Stimulated activated CD8-positive, alpha-beta memory T cell treated with anti-CD3 and anti-CD28 coated beads, Interleukin-12 subunit alpha, Interleukin-12 subunit beta, amount 100 ng/mL, for 24 hours (primary cell): ENCODE measurements around the gene CAB39.
"Not testable (repeated sequence)": the region's sequence is repeated elsewhere in the genome, so short reads cannot be mapped to it uniquely, and the experiment has no call there.

Experiments used
- DNase-seq: peaks from one replicate; pipeline ENCODE4 v3.0.0-alpha.2; 2020; ENCODE audit errors: extremely low read depth

Gene CAB39

GRCh38 chr2:230714136-230714480 is 1.5 kb downstream of the CAB39 start:
- DNase-seq = no peak

- DNase-seq = no peak
Measured at GRCh38 chr2:230715201-230715600, 2.6 kb downstream of the CAB39 start.

- DNase-seq = no peak
Measured at GRCh38 chr2:230716588-230716987, 3.9 kb downstream of the CAB39 start.

- DNase-seq = no peak
Measured at GRCh38 chr2:230717600-230717999, 5.0 kb downstream of the CAB39 start.

- DNase-seq = no peak
Measured at GRCh38 chr2:230719340-230719739, 6.7 kb downstream of the CAB39 start.

GRCh38 chr2:230721712-230722111 is 9.1 kb downstream of the CAB39 start:
- no peak for DNase-seq

GRCh38 chr2:230722207-230722885 is 9.7 kb downstream of the CAB39 start:
- no peak for DNase-seq

GRCh38 chr2:230723363-230723762 is 10.7 kb downstream of the CAB39 start:
- DNase-seq = no peak

GRCh38 chr2:230724957-230725356 is 12.3 kb downstream of the CAB39 start:
- DNase-seq = not testable (repeated sequence)

- no peak for DNase-seq
Measured at GRCh38 chr2:230731512-230731911, 18.9 kb downstream of the CAB39 start.

GRCh38 chr2:230732914-230733401 is 20.3 kb downstream of the CAB39 start:
- no peak for DNase-seq

GRCh38 chr2:230734247-230735175 is 21.9 kb downstream of the CAB39 start:
- no peak for DNase-seq

GRCh38 chr2:230735884-230736283 is 23.2 kb downstream of the CAB39 start:
- DNase-seq = no peak

GRCh38 chr2:230737300-230737699 is 24.7 kb downstream of the CAB39 start:
- no peak for DNase-seq

- no peak for DNase-seq
Measured at GRCh38 chr2:230737791-230738226, 25.2 kb downstream of the CAB39 start.

- DNase-seq = no peak
Measured at GRCh38 chr2:230738391-230738811, 25.8 kb downstream of the CAB39 start.

- DNase-seq = no peak
Measured at GRCh38 chr2:230738924-230739323, 26.3 kb downstream of the CAB39 start.

- no peak for DNase-seq
Measured at GRCh38 chr2:230739961-230740360, 27.3 kb downstream of the CAB39 start.

- DNase-seq = no peak
Measured at GRCh38 chr2:230742781-230743180, 30.1 kb downstream of the CAB39 start.

GRCh38 chr2:230746213-230746612 is 33.6 kb downstream of the CAB39 start:
- DNase-seq = no peak

GRCh38 chr2:230748087-230748486 is 35.4 kb downstream of the CAB39 start:
- no peak for DNase-seq

GRCh38 chr2:230749111-230749510 is 36.5 kb downstream of the CAB39 start:
- DNase-seq = no peak

- no peak for DNase-seq
Measured at GRCh38 chr2:230751062-230751461, 38.4 kb downstream of the CAB39 start.
